Measurements from ENCODE around the gene FOXO6. TPM values are rescaled to one million over a fixed set of nuclear protein-coding genes. Genes with fewer than 3 reads are reported as not detected.

Gene FOXO6
- total RNA-seq, 1 donor from 2014 or later, result 2.1 TPM

DNA sequence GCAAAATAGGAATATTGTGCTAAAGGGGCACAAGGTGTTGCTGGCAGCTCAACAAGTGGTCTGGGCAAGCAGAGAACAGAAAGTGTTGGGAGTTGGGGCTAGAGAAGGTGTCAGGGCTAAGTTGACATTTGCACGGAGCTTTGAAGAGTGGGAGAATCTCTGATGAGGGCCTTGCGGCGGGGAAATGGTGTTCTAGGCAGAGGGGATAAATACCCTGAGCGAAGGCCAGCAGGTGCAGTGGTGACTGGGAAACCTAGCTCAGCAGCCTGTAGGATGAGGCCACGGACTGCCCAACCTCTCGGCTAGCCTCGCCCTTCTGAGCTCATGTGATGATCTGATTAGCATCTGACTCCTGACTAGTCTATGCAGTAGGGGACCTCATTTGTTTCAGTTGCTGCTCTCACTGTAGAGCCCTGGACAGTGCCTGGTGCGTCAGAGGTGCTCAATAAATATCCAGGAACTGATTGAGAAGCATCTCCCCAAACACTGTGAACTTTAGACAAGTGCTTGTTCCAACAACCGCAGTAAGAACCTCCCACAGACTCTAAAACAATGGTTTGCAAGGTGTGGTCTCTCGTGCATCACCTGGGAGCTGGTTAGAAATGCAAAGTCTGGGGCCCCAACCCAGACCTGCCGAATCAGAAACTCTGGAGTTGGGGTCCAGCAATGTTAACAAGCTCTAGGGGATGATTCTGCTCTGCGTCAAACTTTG, 1.0 kb upstream of the FOXO6 start:
- intact Hi-C loops (cut with micrococcal nuclease), result no loop called here
- no peak for TF ChIP-seq CTCF (IDR thresholded peaks at IDR 0.05; ENCODE audit: borderline replicate concordance)
- peak overlapping the region; percentile 76 for H3K4me3 ChIP-seq
- H3K9me3 ChIP-seq (replicated peaks), result no peaks in the 10 kb centered on the region
- DNase-seq, result no peak
- H3K27me3 ChIP-seq (ENCODE audit: low read depth), result peaks cover 13% of the 10 kb centered on the region
- H3K4me1 ChIP-seq, result peaks cover 68% of the 10 kb centered on the region
- no peaks in the 10 kb centered on the region for H3K36me3 ChIP-seq
- H3K27ac ChIP-seq (replicated peaks), result peak overlapping the region; percentile 34

DNA sequence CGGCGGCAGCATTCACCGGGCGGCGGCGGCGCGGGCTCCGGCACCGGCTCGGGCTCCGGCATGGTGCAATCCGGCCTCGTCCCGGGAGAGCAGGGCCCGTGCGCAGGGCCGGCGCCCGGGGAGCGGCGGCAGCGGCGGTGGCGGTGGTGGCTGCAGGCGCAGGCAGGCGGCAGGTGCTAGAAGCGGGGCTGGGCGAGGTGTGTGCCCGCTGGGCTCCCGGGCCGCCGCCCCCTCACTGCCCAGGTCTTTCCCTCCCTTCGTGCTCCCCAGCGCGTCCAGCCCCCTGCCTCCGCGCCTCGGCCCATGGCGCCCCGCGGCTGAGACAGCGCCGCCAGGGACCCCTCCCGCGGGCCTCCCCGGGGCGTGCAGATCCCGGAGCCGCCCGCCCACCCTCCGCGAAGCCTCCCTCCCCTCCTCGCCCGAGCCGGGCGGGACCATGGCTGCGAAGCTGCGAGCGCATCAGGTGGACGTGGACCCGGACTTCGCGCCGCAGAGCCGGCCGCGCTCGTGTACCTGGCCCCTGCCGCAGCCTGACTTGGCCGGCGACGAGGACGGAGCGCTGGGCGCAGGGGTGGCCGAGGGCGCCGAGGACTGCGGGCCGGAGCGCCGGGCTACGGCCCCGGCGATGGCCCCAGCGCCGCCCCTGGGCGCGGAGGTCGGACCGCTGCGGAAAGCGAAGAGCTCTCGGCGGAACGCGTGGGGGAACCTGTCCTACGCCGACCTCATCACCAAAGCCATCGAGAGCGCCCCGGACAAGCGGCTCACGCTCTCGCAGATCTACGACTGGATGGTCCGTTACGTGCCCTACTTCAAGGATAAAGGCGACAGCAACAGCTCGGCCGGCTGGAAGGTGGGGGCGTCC, 492 bp downstream of the FOXO6 start:
- Histone ChIP-seq H3K36me3 (no peaks in the 10 kb centered on the region), H3K4me1 (peaks cover 81% of the 10 kb centered on the region), H3K27me3 (ENCODE audit: low read depth) (peaks cover 23% of the 10 kb centered on the region), H3K9me3 (replicated peaks) (no peaks in the 10 kb centered on the region), H3K4me3 (peak overlapping the region; percentile 76), H3K27ac (replicated peaks) (peak overlapping the region; percentile 75)
- intact Hi-C loops (cut with micrococcal nuclease), result no loop called here
- no peak for TF ChIP-seq CTCF (IDR thresholded peaks at IDR 0.05; ENCODE audit: borderline replicate concordance)
- no peak for DNase-seq

GRCh38 chr1:41362357-41362721, 1.1 kb downstream of the FOXO6 start:
- Histone ChIP-seq H3K9me3 (replicated peaks) (no peaks in the 10 kb centered on the region), H3K4me3 (peak overlapping the region; percentile 76), H3K27ac (replicated peaks) (no peak overlapping the region), H3K27me3 (ENCODE audit: low read depth) (peaks cover 29% of the 10 kb centered on the region), H3K4me1 (peaks cover 80% of the 10 kb centered on the region), H3K36me3 (no peaks in the 10 kb centered on the region)
- DNase-seq, result no peak
- TF ChIP-seq CTCF (IDR thresholded peaks at IDR 0.05; ENCODE audit: borderline replicate concordance), result no peak
- intact Hi-C loops (cut with micrococcal nuclease), result no loop called here

- H3K27ac ChIP-seq (replicated peaks), result no peak overlapping the region
- H3K27me3 ChIP-seq (ENCODE audit: low read depth), result peaks cover 29% of the 10 kb centered on the region
- no peaks in the 10 kb centered on the region for H3K9me3 ChIP-seq (replicated peaks)
- no peak for TF ChIP-seq CTCF (IDR thresholded peaks at IDR 0.05; ENCODE audit: borderline replicate concordance)
- DNase-seq, result no peak
- peaks cover 73% of the 10 kb centered on the region for H3K4me1 ChIP-seq
- intact Hi-C loops (cut with micrococcal nuclease), result no loop called here
- H3K4me3 ChIP-seq, result peak overlapping the region; percentile 76
- no peaks in the 10 kb centered on the region for H3K36me3 ChIP-seq
These were observed 1.7 kb downstream of the FOXO6 start for GRCh38 chr1:41362749-41363590.

DNA sequence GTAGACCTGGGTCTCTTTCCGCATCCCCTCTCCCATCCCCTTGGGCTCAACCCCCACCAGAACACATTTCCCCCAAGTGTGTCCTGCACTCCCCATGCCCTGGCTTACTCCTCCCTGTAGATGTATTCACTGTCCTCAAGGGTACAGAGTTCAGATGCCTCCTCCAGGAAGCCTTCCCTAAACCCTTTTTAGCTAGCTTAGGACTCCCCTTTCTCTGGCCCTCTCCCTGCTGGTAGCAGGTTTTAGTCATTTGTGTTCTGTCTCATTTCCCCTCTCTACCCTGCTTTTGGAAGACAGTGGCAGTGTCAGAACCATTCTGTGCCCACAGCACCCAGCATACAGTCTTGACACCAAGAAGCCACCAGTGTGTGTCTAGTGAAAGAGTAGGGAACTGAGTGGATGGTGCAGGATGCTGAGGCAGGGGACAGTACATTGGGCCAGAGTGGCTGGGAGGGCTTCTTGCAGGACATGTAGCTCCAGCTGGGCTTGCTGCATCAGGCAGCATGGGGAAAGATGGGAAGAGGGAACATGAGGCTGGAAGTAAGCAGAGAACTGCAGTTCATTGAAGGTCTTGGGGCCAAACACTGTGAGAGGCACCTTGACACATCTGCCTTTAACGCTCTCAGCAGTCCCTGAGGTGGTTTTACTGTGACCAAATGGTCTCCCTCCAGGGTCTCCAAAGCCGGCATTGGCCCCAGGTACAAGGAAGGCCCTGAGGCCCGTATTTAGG, 2.5 kb downstream of the FOXO6 start:
- Histone ChIP-seq H3K4me1 (peaks cover 67% of the 10 kb centered on the region), H3K27me3 (ENCODE audit: low read depth) (peaks cover 29% of the 10 kb centered on the region)
- intact Hi-C loops (cut with micrococcal nuclease), result no loop called here

More for the DNA sequence above, 2.5 kb downstream of the FOXO6 start:
- no peak for DNase-seq
- no peaks in the 10 kb centered on the region for H3K9me3 ChIP-seq (replicated peaks)
- H3K36me3 ChIP-seq, result no peaks in the 10 kb centered on the region
- H3K27ac ChIP-seq (replicated peaks), result no peak overlapping the region
- no peak for TF ChIP-seq CTCF (IDR thresholded peaks at IDR 0.05; ENCODE audit: borderline replicate concordance)
- H3K4me3 ChIP-seq, result no peak overlapping the region
